Left renal pelvis (tissue), 4 donors: Measurements from ENCODE around the gene FBXO11. TPM values are rescaled to one million over a fixed set of nuclear protein-coding genes. Genes with fewer than 3 reads are reported as not detected.

Experiments
- DNase-seq, 4 donors: peaks; one replicate each; pipeline ENCODE4 v3.0.0-alpha.2; 2013; ENCODE audit warnings: low read depth in 4 of 4, low spot score in 3 of 4
- polyA plus RNA-seq, 4 donors: library from polyadenylated mRNA; unstranded; fragments of 120-200 nt; gene quantifications; one replicate each; pipeline ENCODE4 v1.2.1, GENCODE V29; 2013; ENCODE audit not compliant: insufficient read length in 4 of 4

FBXO11 gene
- polyA plus RNA-seq, 4 donors = 82.1 to 90.4 (median 85.9) TPM

DNA sequence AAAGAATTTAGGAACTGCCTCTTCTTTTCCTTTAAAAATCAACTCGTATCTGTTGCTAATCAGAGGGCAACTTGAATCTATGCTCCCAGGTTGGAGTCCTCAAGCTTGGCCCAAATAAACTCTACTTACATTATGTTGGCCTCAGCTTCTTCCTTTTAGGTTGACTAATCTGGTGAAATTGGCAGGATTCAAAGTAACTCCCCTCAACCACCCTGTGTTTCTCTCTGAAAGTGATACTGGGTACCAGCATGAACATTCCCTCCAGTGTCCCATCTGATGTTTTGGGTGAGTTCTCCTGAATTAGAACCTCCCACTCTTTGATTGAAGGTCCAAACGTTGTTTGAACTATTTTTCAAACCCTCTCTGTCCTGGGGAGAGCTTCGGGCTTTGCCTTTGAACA, 164.7 kb downstream of the FBXO11 start:
- DNase-seq = no peak

DNA sequence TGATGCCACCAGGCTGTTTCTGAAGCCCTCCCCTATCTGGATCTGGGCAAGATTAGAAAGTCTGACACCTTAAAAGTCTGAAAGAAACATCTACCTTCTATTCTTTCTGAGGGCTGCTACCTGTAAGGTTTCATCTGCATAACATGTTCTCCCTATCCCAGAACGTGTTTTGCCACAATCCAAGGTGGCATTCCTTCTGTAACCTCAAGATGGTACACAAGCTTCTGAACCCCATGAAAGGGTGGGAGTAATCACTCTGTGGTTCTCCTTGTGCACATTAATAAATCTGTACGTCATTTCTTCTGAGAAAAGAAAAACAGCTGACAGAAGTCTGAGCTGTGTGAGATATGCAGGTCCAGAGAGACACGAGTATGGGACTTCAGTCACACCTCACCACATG, 165.2 kb downstream of the FBXO11 start:
- no peak for DNase-seq

Other genes starting within 250 kb of the FBXO11 start
- gene MSH6, start 123.4 kb downstream of the FBXO11 start, polyA plus RNA-seq = 100 to 1,000 TPM in 1 of 4 donors, 10 to 100 TPM in 3; 85.3 to 113 (median 95.5) TPM